Measurements from ENCODE around the gene RBM17.

GRCh38 chr10:6045314-6045848 lies 43.5 kb upstream of the RBM17 start:
- TF ChIP-seq CTCF (IDR thresholded peaks at IDR 0.05) (no peak), POLR2A (IDR thresholded peaks at IDR 0.05) (no peak)
